Panc1 (cell line): ENCODE measurements around the gene TFG. TPM values are rescaled to one million over a fixed set of nuclear protein-coding genes. Genes with fewer than 3 reads are reported as not detected.

ENCODE experiments used
- ATAC-seq: fragments of 200-7000 bp; cut with Tn5 transposase; 2 replicates; pipeline ENCODE4 v1.9.1; 2020; ENCODE audit warnings: mild to moderate bottlenecking, moderate library complexity
- BruUV-seq: library from RNA; stranded (reverse); fragments of 400-500 nt; replicated peaks from 2 replicates; lab custom pipeline; 2021; lab: Mats Ljungman, UMichigan
- CTCF ChIA-PET: fragments of 300-600 bp; sonication (Branson Sonifier 250); formaldehyde crosslinking; loops from one replicate; lab custom pipeline; 2022; ENCODE audit warnings: antibody characterized with exemption; lab: Charles Lee
- POLR2A ChIA-PET: fragments of 300-600 bp; sonication (Branson Sonifier 250); formaldehyde crosslinking; loops from one replicate; lab custom pipeline; 2022; ENCODE audit warnings: antibody characterized with exemption; lab: Charles Lee
- DNase-seq: peaks from one replicate; pipeline ENCODE4 v3.0.0-alpha.2; 2010; ENCODE audit warnings: low read depth, low spot score
- H3K27ac ChIP-seq: 2 replicates; pipeline ENCODE4 v1.5.1; 2011; ENCODE audit warnings: mild to moderate bottlenecking, low read length, inconsistent platforms
- H3K27me3 ChIP-seq: fragments of 200-500 bp; sonication (Bioruptor generic); 2 replicates; pipeline ENCODE4 v1.6.0; 2014; ENCODE audit warnings: low read length, inconsistent platforms; ENCODE audit not compliant: control insufficient read depth, insufficient read depth
- H3K36me3 ChIP-seq: fragments of 200-500 bp; sonication (Bioruptor generic); 2 replicates; pipeline ENCODE4 v1.5.1; 2014; ENCODE audit warnings: inconsistent platforms, mild to moderate bottlenecking, low read length, moderate library complexity; ENCODE audit not compliant: control insufficient read depth, insufficient read depth
- H3K4me1 ChIP-seq: 2 replicates; pipeline ENCODE4 v1.5.1; 2011; ENCODE audit warnings: inconsistent platforms, mild to moderate bottlenecking, low read length, moderate library complexity; ENCODE audit not compliant: control insufficient read depth, insufficient read depth
- H3K4me3 ChIP-seq, 2 experiments: 2 replicates each; pipeline ENCODE4 v1.5.1; 2011 to 2012; ENCODE audit warnings: low read depth in 2 of 2, low read length in 2 of 2, mild to moderate bottlenecking in 2 of 2, inconsistent platforms in 1 of 2, moderate library complexity in 1 of 2
- H3K9me3 ChIP-seq: fragments of 200-500 bp; sonication (Bioruptor generic); 2 replicates; pipeline ENCODE4 v1.5.1; 2014; ENCODE audit warnings: low read depth, mild to moderate bottlenecking, inconsistent platforms, low read length, moderate library complexity; ENCODE audit not compliant: control insufficient read depth, insufficient read depth
- POLR2AphosphoS5 ChIP-seq: IDR thresholded peaks from 2 replicates; pipeline ENCODE4 v1.6.1; 2012; ENCODE audit warnings: mild to moderate bottlenecking, low read depth, low read length, moderate library complexity
- SIN3A ChIP-seq: IDR thresholded peaks from 2 replicates; pipeline ENCODE4 v1.6.1; 2012; ENCODE audit warnings: low read depth, mild to moderate bottlenecking, low read length, moderate library complexity, borderline replicate concordance; ENCODE audit not compliant: insufficient read depth
- TCF7L2 ChIP-seq: IDR thresholded peaks from 2 replicates; pipeline ENCODE4 v1.6.1; 2011; ENCODE audit warnings: mild to moderate bottlenecking, low read depth, low read length, inconsistent platforms
- in situ Hi-C: cut with HindIII; loops from 2 replicates; pipeline ENCODE4 v1.10.0; 2016; ENCODE audit warnings: low sequenced_read_pairs, low pct_unique_long_range_greater_than_20kb
- intact Hi-C: fragments of 100-400 bp; cut with micrococcal nuclease; formaldehyde crosslinking; loops from one replicate; pipeline ENCODE4 v1.10.0; 2022; ENCODE audit not compliant: unreplicated experiment
- total RNA-seq: library from RNA; stranded (reverse); gene quantifications from one replicate; pipeline ENCODE4 v1.2.1, GENCODE V29; 2021; ENCODE audit not compliant: unreplicated experiment
- TF ChIP-seq, protein P1 (sequence below): fragments of 450-650 bp; IDR thresholded peaks from 2 replicates; pipeline ENCODE4 v1.5.1; 2017; ENCODE audit warnings: mild to moderate bottlenecking
- TF ChIP-seq, protein P2 (sequence below), 2 experiments: IDR thresholded peaks; 2 replicates each; pipeline ENCODE4 v1.6.1; 2011 to 2012; ENCODE audit warnings: low read depth in 2 of 2, control low read depth in 1 of 2, low read length in 1 of 2, mild to moderate bottlenecking in 1 of 2, moderate library complexity in 1 of 2; ENCODE audit not compliant: insufficient read depth in 1 of 2

The TFG gene
- total RNA-seq, 1 experiment from 2014 or later, result 159 TPM

DNA sequence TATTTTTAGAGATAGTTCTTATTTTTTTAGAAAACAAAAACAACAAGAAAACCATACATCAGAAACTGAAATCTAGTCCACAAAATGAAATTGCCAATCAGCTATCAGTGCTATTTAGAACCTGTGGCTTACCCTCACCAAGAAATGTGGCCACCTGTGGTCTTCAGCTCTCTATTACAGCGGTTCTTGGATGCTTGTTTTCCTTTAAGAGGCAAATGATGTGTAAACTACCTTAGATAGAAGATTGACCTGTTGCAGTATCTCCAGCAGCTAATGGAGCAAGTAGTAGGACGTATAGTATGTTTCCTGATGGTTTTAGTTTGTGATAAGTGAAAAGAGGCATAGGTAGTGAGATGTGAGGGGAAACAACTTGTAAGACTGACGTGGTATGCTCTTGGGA is 21.2 kb downstream of the TFG start:
- ChIA-PET POLR2A (no interaction called here), CTCF (no interaction called here)
- DNase-seq, result no peak
- no peaks in the 10 kb centered on the region for H3K9me3 ChIP-seq
- no peak overlapping the region for H3K4me3 ChIP-seq
- no peaks in the 10 kb centered on the region for H3K4me1 ChIP-seq
- no peak for ATAC-seq
- H3K27me3 ChIP-seq, result no peaks in the 10 kb centered on the region
- TF ChIP-seq TCF7L2, result no peak
- in situ Hi-C loops, result no loop called here
- peaks cover 63% of the 10 kb centered on the region for H3K36me3 ChIP-seq
- intact Hi-C loops, result no loop called here
- H3K27ac ChIP-seq, result no peak overlapping the region
- no TSS peak for BruUV-seq

DNA sequence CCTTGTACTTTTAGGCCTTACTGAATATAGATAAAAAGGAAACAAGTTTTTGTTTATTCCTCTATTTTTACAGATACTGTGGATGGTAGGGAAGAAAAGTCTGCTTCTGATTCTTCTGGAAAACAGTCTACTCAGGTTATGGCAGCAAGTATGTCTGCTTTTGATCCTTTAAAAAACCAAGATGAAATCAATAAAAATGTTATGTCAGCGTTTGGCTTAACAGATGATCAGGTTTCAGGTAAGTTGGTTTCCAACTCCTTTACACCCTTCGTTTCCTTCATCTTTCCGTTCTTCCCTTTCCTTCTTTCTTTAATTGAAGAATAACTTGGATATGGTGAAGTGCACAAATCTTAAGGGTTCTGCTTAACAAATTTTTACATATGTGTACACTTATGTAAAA is 23.1 kb downstream of the TFG start:
- ChIA-PET POLR2A (no interaction called here), CTCF (no interaction called here)
- BruUV-seq, result no TSS peak
- Histone ChIP-seq H3K9me3 (no peaks in the 10 kb centered on the region), H3K4me1 (no peaks in the 10 kb centered on the region), H3K27ac (no peak overlapping the region), H3K36me3 (peaks cover 79% of the 10 kb centered on the region), H3K27me3 (no peaks in the 10 kb centered on the region), H3K4me3 (no peak overlapping the region)
- TF ChIP-seq, protein P1, sequence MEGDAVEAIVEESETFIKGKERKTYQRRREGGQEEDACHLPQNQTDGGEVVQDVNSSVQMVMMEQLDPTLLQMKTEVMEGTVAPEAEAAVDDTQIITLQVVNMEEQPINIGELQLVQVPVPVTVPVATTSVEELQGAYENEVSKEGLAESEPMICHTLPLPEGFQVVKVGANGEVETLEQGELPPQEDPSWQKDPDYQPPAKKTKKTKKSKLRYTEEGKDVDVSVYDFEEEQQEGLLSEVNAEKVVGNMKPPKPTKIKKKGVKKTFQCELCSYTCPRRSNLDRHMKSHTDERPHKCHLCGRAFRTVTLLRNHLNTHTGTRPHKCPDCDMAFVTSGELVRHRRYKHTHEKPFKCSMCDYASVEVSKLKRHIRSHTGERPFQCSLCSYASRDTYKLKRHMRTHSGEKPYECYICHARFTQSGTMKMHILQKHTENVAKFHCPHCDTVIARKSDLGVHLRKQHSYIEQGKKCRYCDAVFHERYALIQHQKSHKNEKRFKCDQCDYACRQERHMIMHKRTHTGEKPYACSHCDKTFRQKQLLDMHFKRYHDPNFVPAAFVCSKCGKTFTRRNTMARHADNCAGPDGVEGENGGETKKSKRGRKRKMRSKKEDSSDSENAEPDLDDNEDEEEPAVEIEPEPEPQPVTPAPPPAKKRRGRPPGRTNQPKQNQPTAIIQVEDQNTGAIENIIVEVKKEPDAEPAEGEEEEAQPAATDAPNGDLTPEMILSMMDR, result no peak
- TF ChIP-seq TCF7L2 (no peak), SIN3A (no peak), POLR2AphosphoS5 (no peak)
- TF ChIP-seq, protein P2, sequence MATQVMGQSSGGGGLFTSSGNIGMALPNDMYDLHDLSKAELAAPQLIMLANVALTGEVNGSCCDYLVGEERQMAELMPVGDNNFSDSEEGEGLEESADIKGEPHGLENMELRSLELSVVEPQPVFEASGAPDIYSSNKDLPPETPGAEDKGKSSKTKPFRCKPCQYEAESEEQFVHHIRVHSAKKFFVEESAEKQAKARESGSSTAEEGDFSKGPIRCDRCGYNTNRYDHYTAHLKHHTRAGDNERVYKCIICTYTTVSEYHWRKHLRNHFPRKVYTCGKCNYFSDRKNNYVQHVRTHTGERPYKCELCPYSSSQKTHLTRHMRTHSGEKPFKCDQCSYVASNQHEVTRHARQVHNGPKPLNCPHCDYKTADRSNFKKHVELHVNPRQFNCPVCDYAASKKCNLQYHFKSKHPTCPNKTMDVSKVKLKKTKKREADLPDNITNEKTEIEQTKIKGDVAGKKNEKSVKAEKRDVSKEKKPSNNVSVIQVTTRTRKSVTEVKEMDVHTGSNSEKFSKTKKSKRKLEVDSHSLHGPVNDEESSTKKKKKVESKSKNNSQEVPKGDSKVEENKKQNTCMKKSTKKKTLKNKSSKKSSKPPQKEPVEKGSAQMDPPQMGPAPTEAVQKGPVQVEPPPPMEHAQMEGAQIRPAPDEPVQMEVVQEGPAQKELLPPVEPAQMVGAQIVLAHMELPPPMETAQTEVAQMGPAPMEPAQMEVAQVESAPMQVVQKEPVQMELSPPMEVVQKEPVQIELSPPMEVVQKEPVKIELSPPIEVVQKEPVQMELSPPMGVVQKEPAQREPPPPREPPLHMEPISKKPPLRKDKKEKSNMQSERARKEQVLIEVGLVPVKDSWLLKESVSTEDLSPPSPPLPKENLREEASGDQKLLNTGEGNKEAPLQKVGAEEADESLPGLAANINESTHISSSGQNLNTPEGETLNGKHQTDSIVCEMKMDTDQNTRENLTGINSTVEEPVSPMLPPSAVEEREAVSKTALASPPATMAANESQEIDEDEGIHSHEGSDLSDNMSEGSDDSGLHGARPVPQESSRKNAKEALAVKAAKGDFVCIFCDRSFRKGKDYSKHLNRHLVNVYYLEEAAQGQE (IDR thresholded peaks at IDR 0.05; ENCODE audit: insufficient read depth in 1 of 2, low read depth in 2 of 2, low read length in 1 of 2), result no peak
- intact Hi-C loops (no loop called here), in situ Hi-C loops (no loop called here)
- DNase-seq, result no peak
- no peak for ATAC-seq

DNA sequence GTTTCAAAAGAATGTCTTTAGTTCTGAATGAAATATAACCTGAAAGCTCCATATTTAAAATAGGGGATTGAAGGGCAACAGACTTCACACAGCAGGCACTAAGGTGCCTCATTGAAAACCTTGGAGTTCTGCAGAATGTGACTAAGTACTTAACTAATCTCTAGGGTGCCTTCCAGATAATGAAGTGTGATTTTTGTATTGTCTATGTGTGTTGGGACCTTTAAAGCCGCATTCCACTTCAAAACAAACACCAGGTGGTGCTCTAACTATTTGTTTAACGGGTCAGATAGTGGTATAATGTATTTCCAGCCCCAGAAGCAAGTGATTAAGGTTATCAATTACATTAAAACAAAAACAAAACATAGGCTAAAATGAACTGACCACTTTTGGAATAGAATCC is 28.0 kb downstream of the TFG start:
- CTCF ChIA-PET, result interaction anchor here (0.7 kb wide), 1 partner anchor 420 kb away, joined by 3 read pairs; no protein-coding TSS in a partner anchor
- ATAC-seq, result peak; percentile 70; the same call in 1 of the 2 replicates

More for the DNA sequence above, 28.0 kb downstream of the TFG start:
- Histone ChIP-seq H3K4me1 (no peaks in the 10 kb centered on the region), H3K9me3 (no peaks in the 10 kb centered on the region), H3K27me3 (no peaks in the 10 kb centered on the region), H3K36me3 (peaks cover 86% of the 10 kb centered on the region), H3K4me3 (no peak overlapping the region), H3K27ac (no peak overlapping the region)
- TSS peak; percentile 38 for BruUV-seq
- intact Hi-C loops (no loop called here), in situ Hi-C loops (no loop called here)
- POLR2A ChIA-PET, result no interaction called here
- no peak for DNase-seq
- no peak for TF ChIP-seq SIN3A
- TF ChIP-seq, protein P1, result peak; percentile 53; the same call in 1 of the 2 replicates
